Measurements from ENCODE around the gene GAA. TPM values are rescaled to one million over a fixed set of nuclear protein-coding genes. Genes with fewer than 3 reads are reported as not detected.

GAA gene
- total and polyA plus RNA-seq, 2 of the 13 experiments (the other 11 are each of a cell fraction or from before 2014, with no cell fraction given) = 21.6 to 36.4 TPM

GRCh38 chr17:80063830-80064585 lies 37.4 kb upstream of the GAA start (continued):
- TF ChIP-seq SPEN (CRISPR knock-in tag; IDR thresholded peaks at IDR 0.05; ENCODE audit: low read depth) (peak; percentile 45; the same call in 1 of the 2 replicates), ZNF318 (CRISPR knock-in tag; IDR thresholded peaks at IDR 0.05) (peak; percentile 26; the same call in 1 of the 2 replicates), ZGPAT (CRISPR knock-in tag; IDR thresholded peaks at IDR 0.05) (peak; percentile 56; the same call in 1 of the 2 replicates), POGK (CRISPR knock-in tag; conservative IDR thresholded peaks at IDR 0.05) (no peak), SYNCRIP (IDR thresholded peaks at IDR 0.05; ENCODE audit: insufficient read depth, low read depth, low read length) (no peak), NFKBIZ (CRISPR knock-in tag; IDR thresholded peaks at IDR 0.05) (peak; percentile 42; the same call in 1 of the 2 replicates), DMAP1 (CRISPR knock-in tag; IDR thresholded peaks at IDR 0.05) (0 out of 2 replicates have a peak, but pooled peaks have one; percentile 32)
- TF ChIP-seq, protein P1, sequence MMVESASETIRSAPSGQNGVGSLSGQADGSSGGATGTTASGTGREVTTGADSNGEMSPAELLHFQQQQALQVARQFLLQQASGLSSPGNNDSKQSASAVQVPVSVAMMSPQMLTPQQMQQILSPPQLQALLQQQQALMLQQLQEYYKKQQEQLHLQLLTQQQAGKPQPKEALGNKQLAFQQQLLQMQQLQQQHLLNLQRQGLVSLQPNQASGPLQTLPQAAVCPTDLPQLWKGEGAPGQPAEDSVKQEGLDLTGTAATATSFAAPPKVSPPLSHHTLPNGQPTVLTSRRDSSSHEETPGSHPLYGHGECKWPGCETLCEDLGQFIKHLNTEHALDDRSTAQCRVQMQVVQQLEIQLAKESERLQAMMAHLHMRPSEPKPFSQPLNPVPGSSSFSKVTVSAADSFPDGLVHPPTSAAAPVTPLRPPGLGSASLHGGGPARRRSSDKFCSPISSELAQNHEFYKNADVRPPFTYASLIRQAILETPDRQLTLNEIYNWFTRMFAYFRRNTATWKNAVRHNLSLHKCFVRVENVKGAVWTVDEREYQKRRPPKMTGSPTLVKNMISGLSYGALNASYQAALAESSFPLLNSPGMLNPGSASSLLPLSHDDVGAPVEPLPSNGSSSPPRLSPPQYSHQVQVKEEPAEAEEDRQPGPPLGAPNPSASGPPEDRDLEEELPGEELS (CRISPR knock-in tag; IDR thresholded peaks at IDR 0.05) = 0 out of 2 replicates have a peak, but pooled peaks have one; percentile 13

Measured in HepG2 (cell line).